HG03439 (cell line): Measurements from ENCODE around the gene STX8.
A peak's percentile ranks its signal among the peaks of the same experiment; 100 is the strongest.
"Not testable (repeated sequence)": the region's sequence is repeated elsewhere in the genome, so short reads cannot be mapped to it uniquely, and the experiment has no call there.

Experiments used
- ATAC-seq: cut with Tn5 transposase; IDR thresholded peaks from one replicate; pipeline ENCODE4 v1.9.1; 2021; ENCODE audit warnings: mild to moderate bottlenecking, moderate library complexity; ENCODE audit not compliant: unreplicated experiment

STX8 gene

GRCh38 chr17:9575381-9576101, at the start of gene STX8:
Gene STX8 (minus strand): TSS chr17:9575820. CDS start chr17:9575808, 12 bp downstream.
- ATAC-seq: peak; percentile 80

GRCh38 chr17:9622961-9623360, 47.3 kb upstream of the STX8 start:
- ATAC-seq: no peak

GRCh38 chr17:9615486-9615885, 39.9 kb upstream of the STX8 start:
- no peak for ATAC-seq

- ATAC-seq: no peak
Observed at GRCh38 chr17:9612006-9612405, 36.4 kb upstream of the STX8 start.

GRCh38 chr17:9611557-9611956, 35.9 kb upstream of the STX8 start:
- ATAC-seq: no peak

- ATAC-seq: not testable (repeated sequence)
Observed at GRCh38 chr17:9607058-9607457, 31.4 kb upstream of the STX8 start.

- no peak for ATAC-seq
Observed at GRCh38 chr17:9606453-9606852, 30.8 kb upstream of the STX8 start.

- not testable (repeated sequence) for ATAC-seq
Observed at GRCh38 chr17:9604583-9604982, 29.0 kb upstream of the STX8 start.

- no peak for ATAC-seq
Observed at GRCh38 chr17:9598661-9599060, 23.0 kb upstream of the STX8 start.

- ATAC-seq: not testable (repeated sequence)
Observed at GRCh38 chr17:9597638-9598037, 22.0 kb upstream of the STX8 start.

- no peak for ATAC-seq
Observed at GRCh38 chr17:9594065-9594464, 18.4 kb upstream of the STX8 start.

- no peak for ATAC-seq
Observed at GRCh38 chr17:9587969-9588656, 12.5 kb upstream of the STX8 start.

GRCh38 chr17:9577373-9577709, 1.7 kb upstream of the STX8 start:
- ATAC-seq: no peak

- ATAC-seq: peak; percentile 48
Observed at GRCh38 chr17:9576521-9577372, 1.1 kb upstream of the STX8 start, which contains the start of gene CFAP52. Gene CFAP52 (plus strand): TSS chr17:9576642. CDS start chr17:9576696, 54 bp downstream.

GRCh38 chr17:9571201-9571600, 4.4 kb downstream of the STX8 start:
- ATAC-seq: no peak

GRCh38 chr17:9568957-9569588, 6.5 kb downstream of the STX8 start:
- ATAC-seq: no peak

GRCh38 chr17:9568004-9568403, 7.6 kb downstream of the STX8 start:
- no peak for ATAC-seq

- not testable (repeated sequence) for ATAC-seq
Observed at GRCh38 chr17:9566739-9567138, 8.9 kb downstream of the STX8 start.

- ATAC-seq: no peak
Observed at GRCh38 chr17:9566067-9566466, 9.6 kb downstream of the STX8 start.

GRCh38 chr17:9564104-9564503, 11.5 kb downstream of the STX8 start:
- no peak for ATAC-seq

- no peak for ATAC-seq
Observed at GRCh38 chr17:9557857-9558256, 17.8 kb downstream of the STX8 start.
